HEK293T (cell line): ENCODE results near the gene C8B.

Source experiments
- BHLHE40 ChIP-seq: fragments of 450-650 bp; IDR thresholded peaks from 2 replicates; pipeline ENCODE4 v1.6.1; 2016; ENCODE audit warnings: mild to moderate bottlenecking, moderate library complexity, borderline replicate concordance
- FOXA1 ChIP-seq: fragments of 450-650 bp; IDR thresholded peaks from 2 replicates; pipeline ENCODE4 v1.6.1; 2016; ENCODE audit warnings: mild to moderate bottlenecking
- FOXM1 ChIP-seq: fragments of 450-650 bp; IDR thresholded peaks from 2 replicates; pipeline ENCODE4 v1.6.1; 2017; ENCODE audit warnings: mild to moderate bottlenecking, borderline replicate concordance
- SP1 ChIP-seq: fragments of 450-650 bp; IDR thresholded peaks from 2 replicates; pipeline ENCODE4 v1.6.1; 2017
- TARDBP ChIP-seq: fragments of 450-650 bp; IDR thresholded peaks from 2 replicates; pipeline ENCODE4 v1.6.1; 2016

- TF ChIP-seq FOXM1 (no peak), SP1 (no peak), BHLHE40 (no peak), FOXA1 (no peak), TARDBP (no peak)
These were observed 60.1 kb downstream of the C8B start for GRCh38 chr1:56905667-56906066.
